Esophagus squamous epithelium (tissue), 4 donors: ENCODE measurements around the gene DCTN4.

Source experiments
- CTCF ChIP-seq, 6 experiments: fragments of 450-650 bp in 4 of 6; fragments of 200-600 bp in 2 of 6; sonication (generic) in 2 of 6; IDR thresholded peaks; one replicate each; pipeline ENCODE4 v1.5.1; 2016 to 2019; ENCODE audit warnings: antibody characterized with exemption in 6 of 6, mild to moderate bottlenecking in 4 of 6, moderate library complexity in 4 of 6
- POLR2A ChIP-seq, 4 donors: fragments of 450-650 bp; IDR thresholded peaks; one replicate each; pipeline ENCODE4 v1.6.1; 2017; ENCODE audit warnings: antibody characterized with exemption in 4 of 4, mild to moderate bottlenecking in 4 of 4, moderate library complexity in 3 of 4

- TF ChIP-seq POLR2A (IDR thresholded peaks at IDR 0.05) (no peak), CTCF (IDR thresholded peaks at IDR 0.05) (no peak)
Measured at GRCh38 chr5:150731669-150732242, 27.1 kb downstream of the DCTN4 start.
